Keratinocyte (primary cell): Measurements from ENCODE around the gene SPZ1. TPM values are rescaled to one million over a fixed set of nuclear protein-coding genes. Genes with fewer than 3 reads are reported as not detected.

Source experiments
- DNase-seq: peaks from one replicate; pipeline ENCODE4 v3.0.0-alpha.2; 2011; ENCODE audit warnings: low read depth, missing footprints, low spot score
- FAIRE-seq: peaks from 2 replicates; lab custom pipeline; 2011; peaks lifted over from hg19 to GRCh38; lab: Jason Lieb, UNC
- H2AFZ ChIP-seq: 2 replicates; pipeline ENCODE4 v1.6.0; 2012; ENCODE audit warnings: low read length, control low read depth, inconsistent platforms; ENCODE audit not compliant: control insufficient read depth
- H3K27ac ChIP-seq: 2 replicates; pipeline ENCODE4 v1.5.1; 2011; ENCODE audit warnings: low read length; ENCODE audit not compliant: control insufficient read depth, insufficient read depth
- H3K27me3 ChIP-seq: 3 replicates; pipeline ENCODE4 v1.6.0; 2011; ENCODE audit warnings: low read length; ENCODE audit not compliant: control insufficient read depth, insufficient read depth; ENCODE audit errors: extremely low read depth
- H3K36me3 ChIP-seq, 2 experiments: 2 replicates in 1 of 2; 3 replicates in 1 of 2; pipeline ENCODE4 v1.5.1; 2011; ENCODE audit warnings: low read length in 2 of 2, mild to moderate bottlenecking in 1 of 2; ENCODE audit not compliant: control insufficient read depth in 2 of 2, insufficient read depth in 2 of 2; ENCODE audit errors: extremely low read depth in 1 of 2
- H3K4me1 ChIP-seq: 3 replicates; pipeline ENCODE4 v1.5.1; 2011; ENCODE audit warnings: low read length; ENCODE audit not compliant: control insufficient read depth, insufficient read depth; ENCODE audit errors: extremely low read depth
- H3K4me2 ChIP-seq: 3 replicates; pipeline ENCODE4 v1.6.0; 2011; ENCODE audit warnings: low read depth, low read length; ENCODE audit not compliant: control insufficient read depth, insufficient read depth; ENCODE audit errors: extremely low read depth
- H3K4me3 ChIP-seq, 3 experiments: fragments of 200-600 bp in 1 of 3; sonication (generic) in 1 of 3; 2 replicates in 2 of 3; 3 replicates in 1 of 3; pipeline ENCODE4 v1.5.1; 2011 to 2016; ENCODE audit warnings: low read length in 3 of 3, mild to moderate bottlenecking in 3 of 3, control low read depth in 2 of 3, inconsistent platforms in 1 of 3, low read depth in 1 of 3, mixed read lengths in 1 of 3, mixed run types in 1 of 3, moderate library complexity in 1 of 3; ENCODE audit not compliant: control insufficient read depth in 2 of 3, insufficient read depth in 2 of 3; ENCODE audit errors: extremely low read depth in 1 of 3
- H3K79me2 ChIP-seq: 2 replicates; pipeline ENCODE4 v1.6.0; 2012; ENCODE audit warnings: low read length; ENCODE audit not compliant: control insufficient read depth, insufficient read depth
- H3K9ac ChIP-seq: 3 replicates; pipeline ENCODE4 v1.6.0; 2011; ENCODE audit warnings: low read length; ENCODE audit not compliant: control insufficient read depth, insufficient read depth; ENCODE audit errors: extremely low read depth
- H3K9me1 ChIP-seq: 3 replicates; pipeline ENCODE4 v1.6.0; 2011; ENCODE audit warnings: low read length; ENCODE audit not compliant: control insufficient read depth, insufficient read depth; ENCODE audit errors: extremely low read depth
- H3K9me3 ChIP-seq: 2 replicates; pipeline ENCODE4 v1.5.1; 2012; ENCODE audit warnings: low read depth, low read length; ENCODE audit not compliant: control insufficient read depth
- H4K20me1 ChIP-seq: 3 replicates; pipeline ENCODE4 v1.6.0; 2011; ENCODE audit warnings: low read length; ENCODE audit not compliant: control insufficient read depth, insufficient read depth; ENCODE audit errors: extremely low read depth
- CTCF ChIP-seq, 3 experiments: IDR thresholded peaks in 1 of 3; conservative IDR thresholded peaks in 1 of 3; optimal IDR thresholded peaks in 1 of 3; 2 replicates in 2 of 3; 3 replicates in 1 of 3; pipeline versions ENCODE3 to v1.5.1; 2011; ENCODE audit warnings: low read length in 3 of 3, mild to moderate bottlenecking in 3 of 3, moderate library complexity in 2 of 3, control low read depth in 1 of 3, inconsistent platforms in 1 of 3; ENCODE audit not compliant: insufficient read depth in 2 of 3; ENCODE audit errors: extremely low read depth in 1 of 3
- EZH2 ChIP-seq: IDR thresholded peaks from one replicate; pipeline ENCODE4 v1.6.1; 2012; ENCODE audit warnings: inconsistent platforms, mild to moderate bottlenecking, low read length, moderate library complexity
- dilution Hi-C: fragments of 300-500 bp; cut with MboI; formaldehyde crosslinking; loops from one replicate; pipeline ENCODE4 v1.7.0; 2020; ENCODE audit warnings: low sequenced_read_pairs; ENCODE audit not compliant: extremely low pct_ligation_motif_present
- polyA plus RNA-seq, 5 experiments: library from polyadenylated mRNA; depleted of rRNA in 3 of 5; stranded (reverse) in 3 of 5; stranded (forward) in 1 of 5; unstranded in 1 of 5; fragments of >200 nt; gene quantifications; 1 replicate in 1 of 5; 2 replicates in 3 of 5; 3 replicates in 1 of 5; pipeline versions ENCODE4 v1.2.1 to v1.2.3, GENCODE V29; 2011 to 2012; ENCODE audit warnings: missing spikeins in 2 of 5, low read depth in 1 of 5, low replicate concordance in 1 of 5

The SPZ1 gene
- polyA plus RNA-seq, 1 donor (not counting 4 experiments of a cell fraction or from before 2014, with no cell fraction given): not detected

GRCh38 chr5:80276186-80276585, 43.6 kb upstream of the SPZ1 start:
- no peak for FAIRE-seq
- Histone ChIP-seq H3K4me1 (no peaks in the 10 kb centered on the region), H2AFZ (no peak overlapping the region), H3K4me2 (no peak overlapping the region), H3K36me3 (no peaks in the 10 kb centered on the region), H3K9me1 (no peaks in the 10 kb centered on the region), H3K9ac (no peak overlapping the region), H3K9me3 (no peaks in the 10 kb centered on the region), H3K27me3 (no peaks in the 10 kb centered on the region), H3K4me3 (no peak overlapping the region), H3K79me2 (no peaks in the 10 kb centered on the region), H4K20me1 (no peaks in the 10 kb centered on the region), H3K27ac (no peak overlapping the region)
- DNase-seq: no peak
- TF ChIP-seq EZH2 (no peak), CTCF (optimal IDR thresholded peaks at IDR 0.05 in 1 of 3, IDR thresholded peaks at IDR 0.05 in 1 of 3, conservative IDR thresholded peaks at IDR 0.05 in 1 of 3; ENCODE audit: extremely low read depth in 1 of 3, insufficient read depth in 2 of 3, low read length in 3 of 3) (no peak)
- dilution Hi-C loops: no loop called here

- dilution Hi-C loops: no loop called here
- Histone ChIP-seq H3K4me3 (no peak overlapping the region), H3K4me2 (no peak overlapping the region), H3K9ac (no peak overlapping the region), H3K9me1 (no peaks in the 10 kb centered on the region), H3K27me3 (no peaks in the 10 kb centered on the region), H3K4me1 (no peaks in the 10 kb centered on the region), H3K79me2 (no peaks in the 10 kb centered on the region), H4K20me1 (no peaks in the 10 kb centered on the region), H3K9me3 (no peaks in the 10 kb centered on the region), H3K27ac (no peak overlapping the region), H2AFZ (no peak overlapping the region), H3K36me3 (no peaks in the 10 kb centered on the region)
- FAIRE-seq (no peak), DNase-seq (no peak)
- TF ChIP-seq CTCF (optimal IDR thresholded peaks at IDR 0.05 in 1 of 3, IDR thresholded peaks at IDR 0.05 in 1 of 3, conservative IDR thresholded peaks at IDR 0.05 in 1 of 3; ENCODE audit: extremely low read depth in 1 of 3, insufficient read depth in 2 of 3, low read length in 3 of 3): no peak
- TF ChIP-seq EZH2: no peak
Measured at GRCh38 chr5:80277191-80277590, 42.6 kb upstream of the SPZ1 start.
